ENCODE measurements around the gene GPBP1L1. TPM values are rescaled to one million over a fixed set of nuclear protein-coding genes. Genes with fewer than 3 reads are reported as not detected.

GPBP1L1 gene
- total and polyA plus RNA-seq, 9 of the 15 experiments (the other 6 are each of a cell fraction or from before 2014, with no cell fraction given), result 86.0 to 216 (median 138) TPM

DNA sequence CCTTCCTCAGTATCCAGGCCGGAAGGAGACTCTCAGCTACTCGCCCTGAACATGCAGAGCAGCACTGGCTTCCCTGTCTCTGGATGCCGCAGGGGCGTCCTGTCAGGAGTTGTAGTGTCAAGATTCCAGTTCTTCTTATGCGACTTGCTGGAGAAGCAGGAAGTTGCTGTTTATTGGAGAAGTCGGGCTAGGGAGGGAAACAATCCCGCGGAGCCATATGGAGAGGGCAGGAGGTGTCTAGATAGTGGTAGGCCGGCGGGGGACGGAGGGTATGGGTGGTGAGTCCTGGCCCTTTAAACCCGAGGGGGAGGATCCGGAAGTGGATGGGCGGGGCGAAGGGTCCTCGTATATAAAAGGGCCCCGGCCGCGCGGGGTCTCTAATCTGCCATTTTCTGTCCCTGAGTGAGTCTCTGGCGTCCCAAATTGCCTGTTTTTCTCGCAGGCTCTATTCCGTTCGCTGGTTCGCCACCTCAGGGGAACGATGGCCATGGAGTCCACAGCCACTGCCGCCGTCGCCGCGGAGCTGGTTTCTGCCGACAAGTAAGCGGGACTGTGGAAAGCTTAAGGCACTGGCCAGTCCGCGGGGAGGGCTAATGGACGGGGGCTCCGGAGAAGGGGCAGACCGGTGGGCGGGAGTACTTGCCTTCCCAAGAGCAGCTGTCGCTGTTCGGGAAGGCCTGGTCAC, 102.5 kb downstream of the GPBP1L1 start, which contains the start of gene NASP (continued):
- TF ChIP-seq ZNF24 (IDR thresholded peaks at IDR 0.05) (no peak), PHF21A (IDR thresholded peaks at IDR 0.05; ENCODE audit: borderline replicate concordance, low read depth) (peak; percentile 74), GTF2E2 (tag; IDR thresholded peaks at IDR 0.05) (peak; percentile 95; the same call in 1 of the 2 replicates), ATF7 (IDR thresholded peaks at IDR 0.05) (peak; percentile 64), XRCC5 (IDR thresholded peaks at IDR 0.05; ENCODE audit: low read depth, low read length) (no peak; the same call in 1 of the 2 replicates), ZNF140 (CRISPR knock-in tag; IDR thresholded peaks at IDR 0.05) (no peak), FOXA1 (IDR thresholded peaks at IDR 0.05; ENCODE audit: borderline replicate concordance) (no peak), GTF2F1 (IDR thresholded peaks at IDR 0.05; ENCODE audit: low read depth, low read length) (peak; percentile 97), TCFL5 (CRISPR knock-in tag; conservative IDR thresholded peaks at IDR 0.05) (no peak), NBN (IDR thresholded peaks at IDR 0.05; ENCODE audit: low read depth) (peak; percentile 61), ZNF57 (CRISPR knock-in tag; IDR thresholded peaks at IDR 0.05) (no peak), ATF6 (CRISPR knock-in tag; IDR thresholded peaks at IDR 0.05) (no peak), NR1H2 (CRISPR knock-in tag; IDR thresholded peaks at IDR 0.05) (no peak), TAL1 (IDR thresholded peaks at IDR 0.05) (peak; percentile 35), SIX5 (IDR thresholded peaks at IDR 0.05; ENCODE audit: borderline replicate concordance in 1 of 2, insufficient read depth in 1 of 2, low read depth in 1 of 2, low read length in 2 of 2) (no peak), ZNF23 (CRISPR knock-in tag; IDR thresholded peaks at IDR 0.05) (no peak), L3MBTL2 (IDR thresholded peaks at IDR 0.05) (no peak; the same call in 1 of the 2 replicates), PML (IDR thresholded peaks at IDR 0.05; ENCODE audit: low read length) (peak; percentile 97), HDAC8 (tag; IDR thresholded peaks at IDR 0.05) (no peak; the same call in 1 of the 2 replicates), HSF4 (CRISPR knock-in tag; IDR thresholded peaks at IDR 0.05; ENCODE audit: borderline replicate concordance) (no peak), ESRRA (IDR thresholded peaks at IDR 0.05; ENCODE audit: borderline replicate concordance, low read depth) (peak; percentile 13; the same call in 1 of the 2 replicates), ZNF146 (CRISPR knock-in tag; IDR thresholded peaks at IDR 0.05; ENCODE audit: unreplicated experiment) (no peak), EP300 (IDR thresholded peaks at IDR 0.05; ENCODE audit: low read length) (peak; percentile 39; the same call in 1 of the 2 replicates), ZNF583 (CRISPR knock-in tag; IDR thresholded peaks at IDR 0.05) (0 out of 2 replicates have a peak, but pooled peaks have one; percentile 21), PURB (CRISPR knock-in tag; IDR thresholded peaks at IDR 0.05; ENCODE audit: low read depth) (no peak), KLF6 (CRISPR knock-in tag; IDR thresholded peaks at IDR 0.05; ENCODE audit: borderline replicate concordance) (no peak), PHF20 (IDR thresholded peaks at IDR 0.05; ENCODE audit: partially characterized antibody) (peak; percentile 72), GABPB1 (CRISPR knock-in tag; IDR thresholded peaks at IDR 0.05) (peak; percentile 89), ILF3 (IDR thresholded peaks at IDR 0.05; ENCODE audit: borderline replicate concordance) (no peak; the same call in 1 of the 2 replicates)
- TF ChIP-seq, protein P1, sequence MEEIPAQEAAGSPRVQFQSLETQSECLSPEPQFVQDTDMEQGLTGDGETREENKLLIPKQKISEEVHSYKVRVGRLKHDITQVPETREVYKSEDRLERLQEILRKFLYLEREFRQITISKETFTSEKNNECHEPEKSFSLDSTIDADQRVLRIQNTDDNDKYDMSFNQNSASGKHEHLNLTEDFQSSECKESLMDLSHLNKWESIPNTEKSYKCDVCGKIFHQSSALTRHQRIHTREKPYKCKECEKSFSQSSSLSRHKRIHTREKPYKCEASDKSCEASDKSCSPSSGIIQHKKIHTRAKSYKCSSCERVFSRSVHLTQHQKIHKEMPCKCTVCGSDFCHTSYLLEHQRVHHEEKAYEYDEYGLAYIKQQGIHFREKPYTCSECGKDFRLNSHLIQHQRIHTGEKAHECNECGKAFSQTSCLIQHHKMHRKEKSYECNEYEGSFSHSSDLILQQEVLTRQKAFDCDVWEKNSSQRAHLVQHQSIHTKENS (CRISPR knock-in tag; IDR thresholded peaks at IDR 0.05), result no peak

Data from K562 (cell line).